G401 (cell line): ENCODE measurements around the gene PILRA. TPM values are rescaled to one million over a fixed set of nuclear protein-coding genes. Genes with fewer than 3 reads are reported as not detected.

Experiments
- DNase-seq: peaks from one replicate; pipeline ENCODE4 v3.0.0-alpha.2; 2015; ENCODE audit warnings: low spot score
- in situ Hi-C: cut with HindIII; loops from 2 replicates; pipeline ENCODE4 v1.10.0; 2016; ENCODE audit warnings: low sequenced_read_pairs, mixed read lengths
- total RNA-seq: library from RNA; depleted of rRNA; stranded (reverse); fragments of >200 nt; shearing (Covaris generic); gene quantifications from 2 replicates; pipeline ENCODE4 v1.2.3, GENCODE V29; 2014

The PILRA gene
- total RNA-seq, 1 experiment from 2014 or later = 1.6 TPM

DNA sequence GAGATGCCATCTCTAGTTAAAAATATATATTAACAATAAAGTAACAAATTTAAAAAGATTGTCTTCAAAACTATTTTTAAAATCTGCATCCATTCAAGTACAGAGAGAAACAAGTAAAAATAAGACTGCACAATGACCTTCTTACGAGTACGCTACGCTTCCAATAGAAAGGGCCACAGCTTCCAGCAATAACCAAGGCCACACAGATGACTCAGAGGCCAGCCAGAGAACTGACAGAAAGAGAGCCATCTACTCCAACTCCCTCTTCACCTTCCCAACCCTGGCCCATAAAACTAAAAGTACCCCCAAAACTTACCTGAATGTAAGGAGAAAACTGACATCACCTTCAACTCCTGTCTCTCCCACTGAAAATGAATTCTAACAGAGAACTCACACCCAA lies 26.8 kb downstream of the PILRA start:
- in situ Hi-C loops = no loop called here
- DNase-seq = peak; percentile 23

DNA sequence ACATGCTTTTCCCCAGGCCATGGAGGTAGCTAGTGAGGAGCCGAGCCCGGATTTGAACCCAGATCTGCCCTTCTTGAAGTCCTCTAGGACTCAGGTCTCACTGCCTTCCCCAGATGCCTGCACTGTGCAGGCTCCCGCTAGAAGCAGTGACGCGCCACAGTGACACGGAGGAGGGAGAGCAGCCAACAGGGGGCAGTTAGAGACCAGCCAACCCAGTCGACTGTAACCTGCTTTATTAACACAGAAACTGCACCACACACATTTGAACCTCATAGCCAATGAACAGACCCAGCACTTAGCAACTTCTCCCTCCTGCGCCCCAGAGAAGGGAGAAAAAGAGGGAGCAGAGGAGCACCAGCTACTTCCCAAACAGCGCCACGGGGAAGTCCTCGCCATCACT lies 27.4 kb downstream of the PILRA start:
- DNase-seq = peak; percentile 79
- in situ Hi-C loops = no loop called here

DNA sequence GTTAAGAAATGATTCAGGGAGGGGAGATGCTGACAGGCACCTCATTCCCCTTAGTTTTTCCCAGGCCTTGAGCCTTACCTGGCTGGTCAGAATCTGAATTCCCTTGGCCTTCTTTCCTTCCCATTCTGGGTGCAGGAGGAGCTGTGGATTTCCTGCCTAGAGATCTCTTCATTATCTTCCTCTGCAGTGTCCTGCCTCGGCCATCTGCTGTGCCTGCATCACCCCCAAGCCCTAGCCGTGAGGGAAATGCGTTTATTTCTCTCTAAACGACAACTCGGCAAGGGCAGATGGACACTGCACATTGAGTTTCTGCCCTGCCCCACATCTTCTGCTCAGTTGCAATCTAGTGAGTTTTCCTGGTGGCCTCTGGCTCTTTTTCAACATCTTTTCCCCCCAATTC lies 28.5 kb downstream of the PILRA start:
- in situ Hi-C loops = no loop called here

DNA sequence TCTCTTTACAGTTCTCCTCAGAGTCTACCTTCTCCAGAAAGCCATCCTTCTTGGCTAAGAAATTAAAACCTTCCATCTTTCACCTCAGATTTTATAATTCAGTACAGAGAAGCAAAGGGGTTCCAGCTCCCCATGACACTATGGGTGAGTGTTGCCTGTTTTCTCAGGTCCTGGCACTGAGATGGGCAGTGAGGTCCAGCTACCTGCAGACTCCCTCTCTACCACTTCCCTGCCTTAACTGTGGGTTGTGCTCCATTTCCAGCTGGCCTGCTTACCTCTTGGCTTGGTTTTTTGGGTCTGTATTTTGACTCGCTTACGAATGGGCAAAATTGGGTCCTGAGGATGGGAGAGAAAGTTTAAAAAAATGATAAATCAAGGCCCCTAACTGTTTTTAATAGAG lies 29.0 kb downstream of the PILRA start:
- peak; percentile 95 for DNase-seq
- in situ Hi-C loops = no loop called here

More for the DNA sequence above, 28.5 kb downstream of the PILRA start:
- peak; percentile 95 for DNase-seq

GRCh38 chr7:100406767-100407166 lies 33.5 kb downstream of the PILRA start:
- no peak for DNase-seq
- in situ Hi-C loops = no loop called here

GRCh38 chr7:100407285-100408180 lies 34.2 kb downstream of the PILRA start:
- DNase-seq = peak; percentile 92
- in situ Hi-C loops = no loop called here

DNA sequence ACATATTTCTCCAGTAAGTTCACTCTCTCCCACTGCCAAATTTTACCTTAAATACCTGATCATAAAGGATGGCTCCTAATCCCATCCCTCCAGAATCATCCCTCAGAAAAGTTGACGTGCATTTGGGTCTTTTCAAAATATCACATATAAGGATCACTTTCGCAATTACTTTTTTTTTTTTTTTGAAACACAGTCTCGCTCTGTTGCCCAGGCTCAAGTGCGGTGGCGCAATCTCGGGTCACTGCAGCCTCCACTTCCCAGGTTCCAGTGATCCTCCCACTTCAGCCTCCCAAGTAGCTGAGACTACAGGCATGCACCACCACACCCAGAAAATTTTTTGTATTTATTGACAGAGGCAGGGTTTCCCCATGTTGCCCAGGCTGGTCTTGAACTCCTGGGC lies 37.8 kb downstream of the PILRA start:
- in situ Hi-C loops = no loop called here
- no peak for DNase-seq

DNA sequence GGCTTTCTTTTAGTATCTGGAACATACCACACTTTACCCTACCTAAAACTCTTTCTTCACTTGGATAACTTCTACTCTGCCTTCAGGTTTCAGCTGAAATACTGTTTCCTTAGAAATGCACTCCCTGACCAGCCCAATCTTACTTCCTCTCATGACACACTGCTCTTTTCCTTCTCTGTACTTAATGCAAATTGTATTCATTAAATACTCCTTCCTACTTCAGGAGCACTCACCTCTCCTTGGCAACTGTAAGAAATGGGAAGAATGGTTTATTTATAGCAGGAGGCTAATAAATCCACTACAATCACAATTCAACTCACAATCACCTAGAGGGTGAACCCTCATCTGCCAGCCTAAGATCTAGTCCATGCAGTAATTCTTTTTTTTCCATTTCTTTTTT lies 40.1 kb downstream of the PILRA start:
- in situ Hi-C loops = no loop called here
- no peak for DNase-seq

GRCh38 chr7:100413889-100414288 lies 40.6 kb downstream of the PILRA start:
- in situ Hi-C loops = no loop called here
- DNase-seq = no peak

DNA sequence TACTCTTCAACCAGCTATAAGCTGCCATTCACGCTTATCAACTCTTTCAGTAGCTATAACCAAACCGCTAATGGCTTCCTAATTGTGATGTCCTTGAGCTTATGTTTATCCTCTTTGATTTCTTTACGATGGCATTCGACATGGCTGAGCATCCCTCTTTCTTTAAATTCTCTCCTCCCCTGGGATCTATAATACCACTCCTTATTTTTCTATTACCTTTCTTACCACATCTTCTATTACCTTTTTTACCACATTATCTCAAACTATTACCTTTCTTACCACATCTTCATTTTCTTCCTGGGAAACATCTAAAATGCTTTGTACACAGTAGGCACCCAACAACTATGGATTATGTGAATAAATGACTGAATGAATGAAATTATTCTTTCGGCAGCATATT lies 42.2 kb downstream of the PILRA start:
- in situ Hi-C loops = no loop called here

DNA sequence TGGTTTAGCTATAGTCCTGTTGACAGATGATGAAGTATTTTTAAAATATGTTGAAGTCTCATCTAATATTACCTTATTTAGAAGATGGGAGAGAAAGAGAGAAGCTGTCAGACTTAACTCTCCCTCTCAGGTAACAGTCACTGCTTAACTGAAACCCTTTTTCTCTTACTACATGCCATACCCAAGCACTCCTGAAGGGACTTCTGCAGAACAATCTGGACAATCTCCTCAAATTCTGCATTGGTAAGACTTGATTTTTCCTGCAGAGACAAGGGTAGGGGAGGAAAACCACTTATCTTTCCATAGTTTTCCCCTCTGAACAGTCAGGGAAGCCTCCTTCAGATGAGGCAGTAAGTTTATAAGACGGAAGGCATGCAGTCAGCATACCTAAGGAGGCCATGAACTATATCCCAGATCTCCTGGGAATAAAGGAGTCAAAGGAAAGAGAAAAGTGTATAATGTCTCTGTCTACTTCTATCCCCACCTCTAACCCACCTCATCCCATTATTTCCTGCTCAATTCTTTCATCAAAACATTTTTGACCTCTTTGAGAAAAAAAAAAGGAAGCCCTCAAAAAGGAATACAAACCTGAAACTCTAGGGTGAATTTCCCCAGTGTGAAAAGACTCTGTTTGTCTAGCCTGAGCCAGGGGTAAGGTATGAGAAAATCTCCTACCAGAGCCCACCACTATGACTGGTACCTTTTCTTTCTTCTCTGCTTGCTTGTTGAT lies 45.8 kb downstream of the PILRA start:
- in situ Hi-C loops = no loop called here

More for the DNA sequence above, 42.2 kb downstream of the PILRA start:
- DNase-seq = no peak

DNA sequence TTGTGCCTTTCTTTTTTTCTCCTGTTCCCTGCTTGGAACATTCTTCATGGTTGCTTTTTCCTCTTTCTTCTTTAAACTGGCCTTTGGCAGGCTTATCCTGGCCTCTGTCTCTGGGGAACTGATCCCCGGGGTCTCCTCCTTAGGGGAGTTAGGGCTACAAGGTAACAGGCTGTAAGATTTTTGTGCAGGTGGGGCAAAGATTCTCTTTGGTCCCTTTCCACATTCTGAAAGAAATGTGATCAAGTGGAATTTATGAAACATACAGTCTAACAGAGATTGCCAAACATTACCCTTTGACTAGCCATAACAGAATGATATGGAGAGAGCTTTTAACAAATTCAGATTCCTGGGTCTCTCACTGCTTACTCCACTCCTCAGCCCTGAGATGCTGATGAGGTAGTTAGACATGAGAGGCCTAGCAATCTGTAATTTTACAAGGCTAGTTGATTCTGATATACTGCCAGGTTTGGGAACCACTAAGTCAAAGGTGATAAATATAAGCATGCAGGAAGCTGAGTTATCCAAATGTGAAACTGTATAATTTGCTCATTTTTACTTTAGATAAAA lies 46.5 kb downstream of the PILRA start:
- DNase-seq = no peak
- in situ Hi-C loops = no loop called here

More for the DNA sequence above, 45.8 kb downstream of the PILRA start:
- no peak for DNase-seq

- DNase-seq = no peak
- in situ Hi-C loops = no loop called here
These were observed 50.0 kb downstream of the PILRA start for GRCh38 chr7:100423315-100423714.

DNA sequence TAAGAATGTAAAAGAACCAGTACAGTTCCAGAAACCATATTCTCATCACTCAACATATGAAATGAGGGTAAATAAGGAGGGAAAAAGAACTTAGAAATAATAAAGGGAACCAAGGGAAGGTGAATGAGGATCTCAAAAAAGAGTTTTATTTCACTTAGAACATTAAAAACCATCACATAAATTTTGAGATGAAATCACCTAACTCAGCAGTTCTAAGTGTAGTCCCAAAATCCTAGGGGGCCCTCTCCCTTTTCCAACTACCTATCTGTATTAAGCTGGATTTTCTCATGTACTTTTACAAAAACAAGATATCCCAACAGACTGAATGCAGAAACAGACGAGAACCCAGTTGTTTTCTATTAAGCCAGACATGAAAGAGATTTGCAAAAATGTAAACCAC lies 52.1 kb downstream of the PILRA start:
- in situ Hi-C loops = no loop called here

GRCh38 chr7:100426516-100426915 lies 53.2 kb downstream of the PILRA start:
- in situ Hi-C loops = no loop called here
- no peak for DNase-seq

More for the DNA sequence above, 52.1 kb downstream of the PILRA start:
- DNase-seq = no peak

DNA sequence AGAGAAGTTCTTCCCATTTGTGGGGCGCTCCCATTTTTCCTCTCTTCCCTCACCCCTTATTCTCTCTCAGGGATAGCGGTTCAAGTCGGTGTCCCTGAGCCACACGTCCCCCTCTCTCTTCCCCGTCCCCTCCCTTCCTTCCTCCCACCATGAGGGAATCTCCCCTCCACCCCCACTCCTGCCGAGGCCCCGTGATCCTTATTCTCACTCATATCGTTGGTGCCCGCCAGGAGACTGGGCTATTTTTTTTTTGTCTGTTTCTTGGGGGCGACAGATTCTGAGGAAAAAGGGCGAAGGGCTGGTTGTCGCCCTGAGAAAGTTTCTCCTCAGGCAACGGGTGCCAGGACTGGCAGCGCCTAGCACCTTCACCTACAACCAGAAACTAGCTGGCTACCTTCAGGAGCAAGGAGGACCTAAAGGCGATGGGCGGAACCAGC lies 54.5 kb downstream of the PILRA start:
- no peak for DNase-seq
- in situ Hi-C loops = no loop called here

- DNase-seq = peak; percentile 97
- in situ Hi-C loops = no loop called here
These were observed 55.1 kb downstream of the PILRA start, which contains the start of gene ZCWPW1 for GRCh38 chr7:100428199-100428966. Gene ZCWPW1 (minus strand): TSS chr7:100428703. CDS start chr7:100420649, 8,054 bp downstream.

DNA sequence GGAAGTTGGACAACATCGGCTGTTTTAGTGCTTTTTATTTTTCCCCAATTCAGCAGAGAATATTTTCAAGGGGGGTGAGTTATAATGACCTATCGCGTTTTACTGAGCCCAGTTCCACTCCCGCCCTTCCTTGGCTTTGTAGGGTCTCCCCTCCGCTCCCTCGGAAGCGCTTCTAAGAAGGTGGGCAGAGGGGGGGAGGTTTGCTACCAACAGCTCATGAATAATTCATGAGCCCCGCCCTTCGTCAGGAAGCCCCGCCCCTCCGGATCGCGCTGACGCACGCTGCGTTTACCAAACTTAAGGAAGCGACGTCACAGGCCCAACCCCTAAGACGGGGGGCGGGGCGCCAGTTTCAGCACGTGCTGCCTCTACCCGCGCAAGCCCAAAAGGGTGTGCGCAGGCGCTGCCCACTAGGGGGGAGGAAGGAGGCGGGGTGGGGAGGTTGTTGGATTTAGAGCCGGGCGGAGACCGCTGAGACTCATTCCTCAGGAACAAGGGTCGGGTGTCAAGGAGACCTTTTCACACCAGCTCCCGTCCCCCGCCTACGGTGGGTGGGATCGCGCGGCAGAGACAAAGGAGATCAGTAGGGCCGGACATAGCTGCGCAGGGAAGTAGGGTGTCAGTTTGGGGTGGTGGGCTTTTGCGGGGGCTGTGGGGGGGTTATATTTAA lies 55.8 kb downstream of the PILRA start:
- in situ Hi-C loops = no loop called here
- peak; percentile 100 for DNase-seq
